COLO829 (cell line): ENCODE data around the gene SBF2.
"Not testable (repeated sequence)": the region's sequence is repeated elsewhere in the genome, so short reads cannot be mapped to it uniquely, and the experiment has no call there.

ENCODE experiments used
- DNase-seq: peaks from one replicate; pipeline ENCODE4 v3.0.0; 2012; ENCODE audit warnings: low spot score

The SBF2 gene

GRCh38 chr11:9952511-9953196 is 341.4 kb downstream of the SBF2 start:
- DNase-seq = no peak

- no peak for DNase-seq
Observed at GRCh38 chr11:9951807-9952206, 342.2 kb downstream of the SBF2 start.

- no peak for DNase-seq
Observed at GRCh38 chr11:9950462-9950861, 343.6 kb downstream of the SBF2 start.

GRCh38 chr11:9947231-9947864 is 346.7 kb downstream of the SBF2 start:
- DNase-seq = no peak

GRCh38 chr11:9945680-9946079 is 348.3 kb downstream of the SBF2 start:
- DNase-seq = not testable (repeated sequence)

- no peak for DNase-seq
Observed at GRCh38 chr11:9943386-9944110, 350.5 kb downstream of the SBF2 start.

- DNase-seq = no peak
Observed at GRCh38 chr11:9941991-9942390, 352.0 kb downstream of the SBF2 start.

- DNase-seq = not testable (repeated sequence)
Observed at GRCh38 chr11:9939150-9939549, 354.9 kb downstream of the SBF2 start.

- DNase-seq = no peak
Observed at GRCh38 chr11:9936754-9937153, 357.3 kb downstream of the SBF2 start.

- not testable (repeated sequence) for DNase-seq
Observed at GRCh38 chr11:9932843-9933242, 361.2 kb downstream of the SBF2 start.

GRCh38 chr11:9930562-9931331 is 363.3 kb downstream of the SBF2 start:
- DNase-seq = not testable (repeated sequence)

GRCh38 chr11:9927670-9928069 is 366.3 kb downstream of the SBF2 start:
- DNase-seq = no peak

- DNase-seq = no peak
Observed at GRCh38 chr11:9923280-9923679, 370.7 kb downstream of the SBF2 start.

GRCh38 chr11:9922806-9923205 is 371.2 kb downstream of the SBF2 start:
- DNase-seq = peak; percentile 16

- no peak for DNase-seq
Observed at GRCh38 chr11:9916480-9916879, 377.5 kb downstream of the SBF2 start.

GRCh38 chr11:9914064-9914463 is 380.0 kb downstream of the SBF2 start:
- DNase-seq = no peak

- peak; percentile 63 for DNase-seq
Observed at GRCh38 chr11:9905960-9906791, 387.8 kb downstream of the SBF2 start.

GRCh38 chr11:9905501-9905951 is 388.5 kb downstream of the SBF2 start:
- peak; percentile 75 for DNase-seq

- no peak for DNase-seq
Observed at GRCh38 chr11:9903579-9903978, 390.4 kb downstream of the SBF2 start.

- no peak for DNase-seq
Observed at GRCh38 chr11:9901943-9902342, 392.1 kb downstream of the SBF2 start.

- DNase-seq = not testable (repeated sequence)
Observed at GRCh38 chr11:9900253-9900652, 393.8 kb downstream of the SBF2 start.
